A549 (cell line): ENCODE results near the gene RTN4RL2.

Source experiments
- CBX2 ChIP-seq: fragments of 200-600 bp; sonication (generic); IDR thresholded peaks from 2 replicates; pipeline ENCODE4 v1.6.1; 2016; ENCODE audit warnings: low read depth, mild to moderate bottlenecking, borderline replicate concordance
- HDAC2 ChIP-seq: fragments of 200-600 bp; sonication (generic); IDR thresholded peaks from 2 replicates; pipeline ENCODE4 v1.6.1; 2016
- MAZ ChIP-seq: fragments of 150-350 bp; IDR thresholded peaks from 2 replicates; pipeline ENCODE4 v1.6.1; 2014; ENCODE audit warnings: antibody characterized with exemption, low read depth, low read length, borderline replicate concordance
- POLR2A ChIP-seq: IDR thresholded peaks from 2 replicates; pipeline ENCODE4 v1.6.1; 2012; ENCODE audit warnings: mild to moderate bottlenecking, low read length
- RCOR1 ChIP-seq: fragments of 150-350 bp; IDR thresholded peaks from 2 replicates; pipeline ENCODE4 v1.6.1; 2014; ENCODE audit warnings: antibody characterized with exemption, low read length, low read depth
- RNF2 ChIP-seq: fragments of 200-600 bp; sonication (generic); IDR thresholded peaks from 2 replicates; pipeline ENCODE4 v1.6.1; 2016; ENCODE audit warnings: low read depth, mild to moderate bottlenecking, antibody characterized with exemption, moderate library complexity, borderline replicate concordance
- TF ChIP-seq, protein P1 (sequence below): fragments of >200 bp; sonication (Bioruptor Twin); formaldehyde crosslinking; IDR thresholded peaks from 3 replicates; pipeline ENCODE4 v1.5.1; 2016
- TF ChIP-seq, protein P2 (sequence below): fragments of 450-650 bp; IDR thresholded peaks from 2 replicates; pipeline ENCODE4 v1.6.1; 2014; ENCODE audit warnings: antibody characterized with exemption

DNA sequence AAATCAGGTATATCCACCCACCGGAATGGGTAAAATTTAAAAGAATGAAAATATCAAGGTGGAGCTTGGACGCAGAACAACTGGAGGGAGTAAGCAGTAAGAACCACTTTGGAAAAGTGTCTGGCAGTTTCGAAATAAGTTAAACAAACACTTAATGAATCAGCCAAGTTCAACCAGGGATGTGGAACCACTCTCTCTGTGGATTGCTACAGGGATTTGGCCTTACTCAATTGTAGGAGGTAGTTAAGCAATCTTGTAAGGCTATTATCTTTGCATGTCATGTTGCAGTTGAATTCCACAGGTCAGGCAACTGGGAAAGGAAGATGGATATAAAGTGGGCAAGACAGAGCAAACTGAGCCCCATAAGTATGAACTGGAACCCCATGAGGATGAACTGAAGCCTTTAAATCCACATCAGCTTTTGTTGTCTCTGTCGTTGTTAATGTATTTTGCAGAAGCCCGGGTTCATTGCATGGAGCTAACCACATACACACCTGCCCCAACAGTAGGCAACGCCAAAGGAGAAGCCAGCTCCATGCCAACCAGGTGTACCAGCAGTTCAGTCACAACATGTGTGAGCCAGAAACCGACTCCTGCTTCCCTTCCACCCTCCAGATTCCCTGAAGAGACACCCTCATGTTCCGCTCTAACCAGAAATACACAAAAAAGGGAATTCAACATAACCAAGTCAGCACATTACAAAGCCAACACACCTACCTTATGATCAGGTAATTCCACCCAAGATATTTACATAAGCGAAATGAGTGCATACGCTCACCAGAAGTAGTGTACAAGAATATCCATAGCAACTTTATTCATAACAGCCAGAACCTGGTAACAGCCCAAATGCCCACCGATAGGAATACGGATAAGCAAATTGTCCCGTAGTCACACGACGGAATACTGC lies 25.4 kb upstream of the RTN4RL2 start:
- no peak for TF ChIP-seq POLR2A
- TF ChIP-seq MAZ = no peak
- no peak for TF ChIP-seq CBX2
- no peak for TF ChIP-seq RNF2
- TF ChIP-seq, protein P1, sequence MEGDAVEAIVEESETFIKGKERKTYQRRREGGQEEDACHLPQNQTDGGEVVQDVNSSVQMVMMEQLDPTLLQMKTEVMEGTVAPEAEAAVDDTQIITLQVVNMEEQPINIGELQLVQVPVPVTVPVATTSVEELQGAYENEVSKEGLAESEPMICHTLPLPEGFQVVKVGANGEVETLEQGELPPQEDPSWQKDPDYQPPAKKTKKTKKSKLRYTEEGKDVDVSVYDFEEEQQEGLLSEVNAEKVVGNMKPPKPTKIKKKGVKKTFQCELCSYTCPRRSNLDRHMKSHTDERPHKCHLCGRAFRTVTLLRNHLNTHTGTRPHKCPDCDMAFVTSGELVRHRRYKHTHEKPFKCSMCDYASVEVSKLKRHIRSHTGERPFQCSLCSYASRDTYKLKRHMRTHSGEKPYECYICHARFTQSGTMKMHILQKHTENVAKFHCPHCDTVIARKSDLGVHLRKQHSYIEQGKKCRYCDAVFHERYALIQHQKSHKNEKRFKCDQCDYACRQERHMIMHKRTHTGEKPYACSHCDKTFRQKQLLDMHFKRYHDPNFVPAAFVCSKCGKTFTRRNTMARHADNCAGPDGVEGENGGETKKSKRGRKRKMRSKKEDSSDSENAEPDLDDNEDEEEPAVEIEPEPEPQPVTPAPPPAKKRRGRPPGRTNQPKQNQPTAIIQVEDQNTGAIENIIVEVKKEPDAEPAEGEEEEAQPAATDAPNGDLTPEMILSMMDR = no peak
- no peak for TF ChIP-seq HDAC2
- TF ChIP-seq, protein P2, sequence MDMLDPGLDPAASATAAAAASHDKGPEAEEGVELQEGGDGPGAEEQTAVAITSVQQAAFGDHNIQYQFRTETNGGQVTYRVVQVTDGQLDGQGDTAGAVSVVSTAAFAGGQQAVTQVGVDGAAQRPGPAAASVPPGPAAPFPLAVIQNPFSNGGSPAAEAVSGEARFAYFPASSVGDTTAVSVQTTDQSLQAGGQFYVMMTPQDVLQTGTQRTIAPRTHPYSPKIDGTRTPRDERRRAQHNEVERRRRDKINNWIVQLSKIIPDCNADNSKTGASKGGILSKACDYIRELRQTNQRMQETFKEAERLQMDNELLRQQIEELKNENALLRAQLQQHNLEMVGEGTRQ = no peak
- TF ChIP-seq RCOR1 = no peak
